HepG2 (cell line): ENCODE data around the gene TLX3. TPM values are rescaled to one million over a fixed set of nuclear protein-coding genes. Genes with fewer than 3 reads are reported as not detected.

Experiments
- ATAC-seq: fragments of 200-7000 bp; cut with Tn5 transposase; 3 replicates; pipeline ENCODE4 v1.9.1; 2020; ENCODE audit warnings: mild to moderate bottlenecking, moderate library complexity
- BruUV-seq: library from RNA; stranded (reverse); fragments of 400-500 nt; replicated peaks from 2 replicates; lab custom pipeline; 2021; lab: Mats Ljungman, UMichigan
- CTCF ChIA-PET: fragments of 300-600 bp; formaldehyde crosslinking; extraction: SDS; loops from one replicate; lab custom pipeline; 2021; ENCODE audit warnings: low total read pairs, inconsistent platforms, low intra/inter-chr PET ratio; lab: Yijun Ruan, JAX
- POLR2A ChIA-PET: fragments of 350-600 bp; sonication (Branson Sonifier 250); formaldehyde crosslinking; loops from one replicate; lab custom pipeline; 2020; ENCODE audit warnings: antibody characterized with exemption, inconsistent platforms; lab: Yijun Ruan, JAX
- DNase-seq: peaks from one replicate; pipeline ENCODE4 v3.0.0-alpha.2; 2015; ENCODE audit warnings: low spot score
- FAIRE-seq: peaks from 3 replicates; lab custom pipeline; 2011; peaks lifted over from hg19 to GRCh38; lab: Jason Lieb, UNC
- H2AFZ ChIP-seq: one replicate; pipeline ENCODE4 v1.6.1; 2011; ENCODE audit warnings: low read length, inconsistent platforms
- H3K27ac ChIP-seq: fragments of 300-600 bp; 3 replicates; pipeline ENCODE4 v1.8.0; 2011; ENCODE audit warnings: mixed run types, mild to moderate bottlenecking, mixed read lengths, low read length, inconsistent platforms; ENCODE audit not compliant: insufficient read depth; ENCODE audit errors: extremely low read length
- H3K27me3 ChIP-seq, 2 experiments: fragments of 200-600 bp in 1 of 2; 2 replicates in 1 of 2; 3 replicates in 1 of 2; pipeline versions ENCODE4 v1.6.0 to v1.8.0; 2011; ENCODE audit warnings: low read length in 2 of 2, mild to moderate bottlenecking in 2 of 2, moderate library complexity in 2 of 2, inconsistent platforms in 1 of 2; ENCODE audit not compliant: insufficient read depth in 2 of 2, control insufficient read depth in 1 of 2
- H3K36me3 ChIP-seq, 2 experiments: fragments of 200-600 bp in 1 of 2; replicated peaks in 1 of 2; 2 replicates in 1 of 2; 3 replicates in 1 of 2; pipeline versions ENCODE4 v1.5.1 to v1.8.0; 2011; ENCODE audit warnings: low read length in 2 of 2, inconsistent platforms in 1 of 2; ENCODE audit not compliant: insufficient read depth in 2 of 2, control insufficient read depth in 1 of 2
- H3K4me1 ChIP-seq: 2 replicates; pipeline ENCODE4 v1.5.1; 2012; ENCODE audit warnings: low read length, inconsistent platforms; ENCODE audit not compliant: insufficient read depth
- H3K4me2 ChIP-seq: 2 replicates; pipeline ENCODE4 v1.6.0; 2011; ENCODE audit warnings: low read depth, low read length, inconsistent platforms
- H3K4me3 ChIP-seq, 3 experiments: fragments of 200-600 bp in 1 of 3; sonication (generic), shearing (Covaris generic) in 1 of 3; replicated peaks in 1 of 3; 2 replicates each; pipeline ENCODE4 v1.5.1; 2011 to 2016; ENCODE audit warnings: low read length in 3 of 3, inconsistent platforms in 2 of 3, low read depth in 2 of 3, mild to moderate bottlenecking in 2 of 3, control low read depth in 1 of 3, mixed read lengths in 1 of 3; ENCODE audit not compliant: insufficient read depth in 1 of 3
- H3K79me2 ChIP-seq: one replicate; pipeline ENCODE4 v1.6.1; 2011; ENCODE audit warnings: low read length, inconsistent platforms; ENCODE audit not compliant: insufficient read depth
- H3K9ac ChIP-seq: 2 replicates; pipeline ENCODE4 v1.6.0; 2011; ENCODE audit warnings: mild to moderate bottlenecking, low read depth, low read length, inconsistent platforms; ENCODE audit not compliant: insufficient read depth
- H3K9me3 ChIP-seq: 2 replicates; pipeline ENCODE4 v1.5.1; 2012; ENCODE audit warnings: mild to moderate bottlenecking, low read length
- H4K20me1 ChIP-seq: 2 replicates; pipeline ENCODE4 v1.6.0; 2011; ENCODE audit warnings: inconsistent platforms, mild to moderate bottlenecking, low read length, moderate library complexity; ENCODE audit not compliant: insufficient read depth
- AHDC1 ChIP-seq: sonication (generic); formaldehyde crosslinking; IDR thresholded peaks from 2 replicates; pipeline ENCODE4 v1.5.1; 2020; ENCODE audit warnings: mild to moderate bottlenecking, missing genetic modification reagents, borderline replicate concordance
- ATF7-NPFF ChIP-seq: sonication (generic); formaldehyde crosslinking; IDR thresholded peaks from 2 replicates; pipeline ENCODE4 v1.8.1; 2023; ENCODE audit warnings: mild to moderate bottlenecking, low read depth, missing genetic modification reagents, moderate library complexity
- CREB1 ChIP-seq, 2 experiments: fragments of 450-650 bp in 1 of 2; IDR thresholded peaks; 2 replicates each; pipeline ENCODE4 v1.6.1; 2016 to 2017; ENCODE audit warnings: control low read depth in 1 of 2, mild to moderate bottlenecking in 1 of 2, missing compliant biosample characterization in 1 of 2, missing genetic modification characterization in 1 of 2
- FOXO4 ChIP-seq: sonication (generic); formaldehyde crosslinking; conservative IDR thresholded peaks from 2 replicates; pipeline ENCODE4 v1.8.1; 2023; ENCODE audit warnings: missing genetic modification reagents
- HINFP ChIP-seq: sonication (generic); formaldehyde crosslinking; IDR thresholded peaks from 2 replicates; pipeline ENCODE4 v1.4.0; 2020; ENCODE audit warnings: low read depth, mild to moderate bottlenecking, missing genetic modification reagents
- ISL2 ChIP-seq: sonication (generic); formaldehyde crosslinking; IDR thresholded peaks from 2 replicates; pipeline ENCODE4 v1.5.0; 2020; ENCODE audit warnings: missing genetic modification reagents
- KDM4B ChIP-seq: sonication (generic); formaldehyde crosslinking; IDR thresholded peaks from 2 replicates; pipeline ENCODE4 v1.4.0; 2020; ENCODE audit warnings: missing genetic modification reagents
- RBFOX2 ChIP-seq: fragments of 200-400 bp; formaldehyde crosslinking; IDR thresholded peaks from 2 replicates; pipeline ENCODE4 v1.6.1; 2017; ENCODE audit warnings: low read depth, mild to moderate bottlenecking, low read length
- U2AF2 ChIP-seq: fragments of 200-400 bp; formaldehyde crosslinking; IDR thresholded peaks from 2 replicates; pipeline ENCODE4 v1.6.1; 2017; ENCODE audit warnings: low read depth, mild to moderate bottlenecking, low read length
- ZC3H4 ChIP-seq: sonication (generic); formaldehyde crosslinking; IDR thresholded peaks from 2 replicates; pipeline ENCODE4 v1.4.0; 2020; ENCODE audit warnings: missing genetic modification reagents, borderline replicate concordance
- ZNF451 ChIP-seq: sonication (generic); formaldehyde crosslinking; IDR thresholded peaks from 2 replicates; pipeline ENCODE4 v1.5.0; 2020; ENCODE audit warnings: mild to moderate bottlenecking, missing genetic modification reagents
- ZNF564 ChIP-seq: sonication (generic); formaldehyde crosslinking; IDR thresholded peaks from 2 replicates; pipeline ENCODE4 v1.8.1; 2023; ENCODE audit warnings: mild to moderate bottlenecking, missing genetic modification reagents
- ZNF629 ChIP-seq: sonication (generic); formaldehyde crosslinking; conservative IDR thresholded peaks from 2 replicates; pipeline ENCODE4 v1.5.0; 2020; ENCODE audit warnings: missing genetic modification reagents
- ZNF720 ChIP-seq: sonication (generic); formaldehyde crosslinking; IDR thresholded peaks from 2 replicates; pipeline ENCODE4 v1.4.0; 2020; ENCODE audit warnings: missing genetic modification reagents
- ZNF770 ChIP-seq: sonication (generic); formaldehyde crosslinking; IDR thresholded peaks from 2 replicates; pipeline ENCODE4 v1.5.0; 2020; ENCODE audit warnings: mild to moderate bottlenecking, missing genetic modification reagents
- WGBS: methylation state at CpG from one replicate; pipeline ENCODE4 v1.1.6; 2017; ENCODE audit warnings: low lambda C conversion rate; 5-methylcytosine and 5-hydroxymethylcytosine counted together
- in situ Hi-C: cut with HindIII; loops from 2 replicates; pipeline ENCODE4 v1.10.0; 2017; ENCODE audit warnings: low pct_unique_long_range_greater_than_20kb; ENCODE audit not compliant: extremely low pct_ligation_motif_present
- intact Hi-C: fragments of 100-400 bp; cut with micrococcal nuclease; formaldehyde crosslinking; loops from one replicate; pipeline ENCODE4 v1.10.0; 2022; ENCODE audit not compliant: unreplicated experiment
- polyA plus RNA-seq, 8 experiments: library from polyadenylated mRNA; depleted of rRNA in 3 of 8; stranded (reverse) in 7 of 8; unstranded in 1 of 8; fragments of >200 nt; fragmentation: Illumina TruSeq in 4 of 8; extraction: Trizol in 4 of 8; gene quantifications; 2 replicates each; pipeline versions ENCODE4 v1.2.1 to v1.2.3, GENCODE V29; 2011 to 2016; ENCODE audit warnings: low read depth in 4 of 8, missing spikeins in 1 of 8, mixed read lengths in 1 of 8; ENCODE audit not compliant: insufficient read depth in 1 of 8
- total RNA-seq, 5 experiments: library from RNA; depleted of rRNA; stranded (reverse); fragments of >200 nt; fragmentation: Illumina TruSeq; extraction: Trizol; gene quantifications; 2 replicates each; pipeline ENCODE4 v1.2.3, GENCODE V29; 2016; ENCODE audit warnings: low read depth in 1 of 5

TLX3 gene
- total and polyA plus RNA-seq, 2 of the 13 experiments (the other 11 are each of a cell fraction or from before 2014, with no cell fraction given), result not detected

GRCh38 chr5:171299851-171300250, 9.2 kb upstream of the TLX3 start:
- Histone ChIP-seq H3K4me1 (no peaks in the 10 kb centered on the region), H3K36me3 (no peaks in the 10 kb centered on the region), H3K27ac (no peak overlapping the region), H4K20me1 (no peaks in the 10 kb centered on the region), H3K9me3 (no peaks in the 10 kb centered on the region), H3K4me3 (no peak overlapping the region), H3K9ac (no peak overlapping the region), H2AFZ (no peak overlapping the region), H3K27me3 (peaks cover 6 to 29% of the 10 kb centered on the region in 2 experiments; a peak in 4 of 5 replicates), H3K79me2 (no peaks in the 10 kb centered on the region), H3K4me2 (no peak overlapping the region)
- POLR2A ChIA-PET, result no interaction called here
- BruUV-seq, result no TSS peak
- no peak for ATAC-seq
- intact Hi-C loops (no loop called here), in situ Hi-C loops (no loop called here)
- no peak for FAIRE-seq
- DNase-seq, result no peak
- WGBS, result 0% methylated on average over 2 of the region's 2 CpGs
- CTCF ChIA-PET, result no interaction called here
- TF ChIP-seq RBFOX2 (no peak), ZNF564 (CRISPR knock-in tag) (no peak), ZNF720 (no peak), ZC3H4 (CRISPR knock-in tag) (no peak), FOXO4 (no peak), ATF7-NPFF (CRISPR knock-in tag) (no peak), U2AF2 (no peak), ZNF451 (CRISPR knock-in tag) (no peak), ZNF629 (CRISPR knock-in tag) (no peak), CREB1 (IDR thresholded peaks at IDR 0.05) (no peak), CREB1 (CRISPR knock-in tag; IDR thresholded peaks at IDR 0.05) (no peak), KDM4B (CRISPR knock-in tag) (no peak), AHDC1 (CRISPR knock-in tag) (no peak), ISL2 (CRISPR knock-in tag) (no peak), HINFP (no peak), ZNF770 (CRISPR knock-in tag) (no peak)
